GM21529 (cell line): ENCODE data around the gene SYN1.
A peak's percentile ranks its signal among the peaks of the same experiment; 100 is the strongest.

ENCODE experiments used
- ATAC-seq: cut with Tn5 transposase; IDR thresholded peaks from one replicate; pipeline ENCODE4 v1.9.1; 2021; ENCODE audit not compliant: unreplicated experiment

SYN1 gene

GRCh38 chrX:47540754-47541538 lies 78.7 kb downstream of the SYN1 start:
- peak; percentile 47 for ATAC-seq

- ATAC-seq = no peak
Observed at GRCh38 chrX:47539860-47540259, 79.8 kb downstream of the SYN1 start.

- ATAC-seq = no peak
Observed at GRCh38 chrX:47530049-47530448, 89.6 kb downstream of the SYN1 start.

- no peak for ATAC-seq
Observed at GRCh38 chrX:47529548-47529947, 90.1 kb downstream of the SYN1 start.

GRCh38 chrX:47523713-47524166 lies 95.9 kb downstream of the SYN1 start:
- ATAC-seq = no peak

- peak; percentile 86 for ATAC-seq
Observed at GRCh38 chrX:47523297-47523696, 96.4 kb downstream of the SYN1 start.
